ENCODE results near the gene DAZAP2.

- TF ChIP-seq HDGF (IDR thresholded peaks at IDR 0.05; ENCODE audit: borderline replicate concordance) (no peak), ARNT (IDR thresholded peaks at IDR 0.05) (no peak), SUZ12 (IDR thresholded peaks at IDR 0.05) (no peak), BHLHE40 (IDR thresholded peaks at IDR 0.05; ENCODE audit: borderline replicate concordance) (no peak), TARDBP (IDR thresholded peaks at IDR 0.05) (no peak), FOXM1 (IDR thresholded peaks at IDR 0.05; ENCODE audit: borderline replicate concordance) (no peak), NFRKB (IDR thresholded peaks at IDR 0.05) (no peak), FOXA1 (IDR thresholded peaks at IDR 0.05) (no peak), FOXK2 (IDR thresholded peaks at IDR 0.05) (no peak), L3MBTL2 (conservative IDR thresholded peaks at IDR 0.05) (peak; percentile 63), ZNF384 (IDR thresholded peaks at IDR 0.05) (no peak), PKNOX1 (IDR thresholded peaks at IDR 0.05) (peak; percentile 99), SP1 (IDR thresholded peaks at IDR 0.05) (no peak)
These were observed at the start of gene DAZAP2 for GRCh38 chr12:51238510-51239334.

All from HEK293T (cell line).